ENCODE results near the gene CDYL.

Gene CDYL

DNA sequence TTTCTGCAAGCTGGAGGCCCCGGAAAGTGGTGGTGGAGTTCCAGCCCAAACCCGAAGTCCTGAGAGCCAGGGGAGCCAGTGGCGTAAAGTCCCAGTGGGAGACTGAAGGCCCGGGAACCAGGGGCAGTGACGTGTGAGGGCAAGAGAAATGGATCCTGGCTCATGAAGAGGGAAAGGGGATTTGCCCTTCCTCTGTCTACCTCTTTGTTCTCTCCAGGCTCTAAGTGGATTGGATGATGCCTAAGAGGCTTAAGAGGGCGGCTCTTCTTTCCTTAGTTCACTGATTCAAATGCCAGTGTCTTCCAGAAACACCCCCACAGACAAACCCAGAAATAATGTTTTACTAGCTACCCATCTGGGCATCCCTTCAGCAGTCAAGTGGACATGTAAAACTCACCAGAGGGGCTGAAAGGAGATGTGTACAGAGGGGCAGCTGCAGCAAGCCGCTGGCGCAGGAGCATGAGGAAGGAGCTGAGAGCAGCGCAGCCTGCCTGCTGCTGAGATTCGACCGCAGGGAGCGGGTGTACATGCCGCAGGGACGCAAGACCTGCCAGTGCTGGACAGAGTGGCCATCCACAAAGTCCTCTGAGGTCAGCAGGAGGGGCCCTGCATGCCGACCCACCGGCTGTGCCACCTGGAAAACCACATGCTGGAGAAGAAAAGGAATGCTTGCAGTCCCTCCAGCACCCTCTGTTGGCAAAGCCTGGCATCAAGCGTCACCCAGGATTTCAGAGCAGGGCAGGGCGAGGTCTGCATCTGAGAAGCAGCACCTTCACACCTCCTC is 29.5 kb downstream of the CDYL start:
- Histone ChIP-seq H3K4me1 (ENCODE audit: insufficient read depth, low read length) (peaks cover 2% of the 10 kb centered on the region; the same call in 1 of the 2 replicates), H3K9me3 (ENCODE audit: control insufficient read depth, insufficient read depth, low read length) (0 out of 2 replicates have a peak, but pooled peaks cover 3% of the 10 kb centered on the region), H3K9ac (ENCODE audit: low read depth, low read length) (no peak overlapping the region), H3K36me3 (ENCODE audit: insufficient read depth, low read length) (no peaks in the 10 kb centered on the region)

- no peaks in the 10 kb centered on the region for H3K36me3 ChIP-seq (ENCODE audit: insufficient read depth, low read length)
- H3K9ac ChIP-seq (ENCODE audit: low read depth, low read length) = no peak overlapping the region
Measured at GRCh38 chr6:4806337-4806725, 30.1 kb downstream of the CDYL start.

DNA sequence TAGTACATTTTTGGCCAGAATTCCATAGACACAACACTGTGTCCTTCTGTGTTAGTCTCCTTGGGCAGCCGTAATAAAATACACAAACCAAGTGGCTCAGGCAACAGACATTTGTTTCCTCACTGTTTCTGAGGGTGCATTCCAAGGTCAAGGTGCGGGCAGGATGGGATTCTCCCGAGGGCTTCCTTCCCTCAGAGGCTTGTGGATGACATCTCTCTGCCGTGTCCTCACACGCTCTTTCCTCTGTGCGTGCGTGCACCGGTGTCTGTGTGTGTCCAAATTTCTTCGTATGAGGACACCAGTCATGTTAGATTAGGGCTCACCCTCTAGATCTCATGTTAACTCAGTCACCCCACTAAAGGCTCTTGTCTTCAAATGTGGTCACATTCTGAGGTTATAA is 30.6 kb downstream of the CDYL start:
- peaks cover 3% of the 10 kb centered on the region; the same call in 1 of the 2 replicates for H3K4me1 ChIP-seq (ENCODE audit: insufficient read depth, low read length)
- 0 out of 2 replicates have a peak, but pooled peaks cover 3% of the 10 kb centered on the region for H3K9me3 ChIP-seq (ENCODE audit: control insufficient read depth, insufficient read depth, low read length)
- H3K9ac ChIP-seq (ENCODE audit: low read depth, low read length) = no peak overlapping the region
- no peaks in the 10 kb centered on the region for H3K36me3 ChIP-seq (ENCODE audit: insufficient read depth, low read length)

More at GRCh38 chr6:4806337-4806725, 30.1 kb downstream of the CDYL start:
- 0 out of 2 replicates have a peak, but pooled peaks cover 2% of the 10 kb centered on the region for H3K4me1 ChIP-seq (ENCODE audit: insufficient read depth, low read length)
- 0 out of 2 replicates have a peak, but pooled peaks cover 3% of the 10 kb centered on the region for H3K9me3 ChIP-seq (ENCODE audit: control insufficient read depth, insufficient read depth, low read length)

DNA sequence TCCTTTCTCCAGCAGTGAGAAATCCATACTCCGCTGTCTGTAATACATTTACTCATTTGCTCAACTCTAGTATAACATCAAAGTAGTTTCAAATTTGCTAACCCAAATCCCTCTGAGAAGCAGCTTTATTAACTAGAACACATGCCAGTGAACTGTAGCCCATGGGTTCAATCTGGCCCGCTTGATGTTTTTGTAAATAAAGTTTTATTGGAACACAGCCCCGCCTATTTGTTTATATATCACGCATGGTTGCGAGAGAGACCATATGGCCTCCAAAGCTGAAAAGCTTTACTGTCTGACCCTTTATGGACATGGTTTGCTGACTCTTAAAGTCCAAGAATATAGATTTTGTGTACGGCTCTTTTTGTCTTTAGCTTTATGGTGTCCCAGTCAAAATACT is 32.2 kb downstream of the CDYL start:
- Histone ChIP-seq H3K9ac (ENCODE audit: low read depth, low read length) (no peak overlapping the region), H3K4me1 (ENCODE audit: insufficient read depth, low read length) (peaks cover 9% of the 10 kb centered on the region), H3K9me3 (ENCODE audit: control insufficient read depth, insufficient read depth, low read length) (0 out of 2 replicates have a peak, but pooled peaks cover 3% of the 10 kb centered on the region), H3K36me3 (ENCODE audit: insufficient read depth, low read length) (no peaks in the 10 kb centered on the region)

DNA sequence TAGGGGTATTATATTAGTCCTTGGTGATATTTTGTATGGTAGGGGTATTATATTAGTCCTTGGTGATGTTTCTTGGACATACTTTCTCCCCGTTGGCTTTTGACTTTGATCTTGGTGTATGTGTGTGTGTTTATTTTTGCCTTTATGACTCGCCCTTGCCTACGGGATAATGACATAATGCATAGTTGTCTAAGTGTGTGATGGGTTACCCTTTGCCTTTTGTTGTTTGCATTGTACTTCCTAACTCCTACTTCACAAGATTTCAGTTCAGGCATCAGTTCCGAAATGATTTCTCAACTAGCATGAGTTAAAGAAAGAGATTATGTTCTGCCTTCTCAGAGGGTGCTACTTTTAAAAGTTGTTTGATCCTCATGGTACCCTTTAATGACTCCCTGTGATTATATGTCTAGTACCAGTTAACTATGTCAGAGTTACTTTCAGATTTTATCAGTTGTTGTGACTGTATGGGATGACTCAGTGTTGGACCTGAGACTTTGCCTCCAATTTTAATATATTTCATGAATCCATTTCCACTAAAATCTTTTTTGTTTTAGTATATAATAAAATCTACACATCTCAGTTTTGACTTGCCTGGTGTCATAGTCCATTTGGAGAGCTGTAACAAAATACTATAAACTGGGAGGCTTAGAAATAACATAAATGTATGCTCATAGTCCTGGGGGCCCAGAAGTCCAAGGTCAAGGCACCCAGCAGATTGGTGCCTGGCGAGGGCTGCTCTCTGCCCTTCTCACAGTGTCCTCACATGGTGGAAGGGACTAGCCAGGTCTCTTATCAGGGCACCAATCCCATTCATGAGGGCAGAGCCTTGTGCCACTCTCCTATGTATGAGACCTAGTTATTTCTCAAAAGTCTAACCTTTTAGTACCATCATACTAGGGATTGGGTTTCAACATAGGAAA is 34.1 kb downstream of the CDYL start:
- Histone ChIP-seq H3K9ac (ENCODE audit: low read depth, low read length) (no peak overlapping the region), H3K4me1 (ENCODE audit: insufficient read depth, low read length) (peaks cover 9% of the 10 kb centered on the region), H3K36me3 (ENCODE audit: insufficient read depth, low read length) (no peaks in the 10 kb centered on the region)

DNA sequence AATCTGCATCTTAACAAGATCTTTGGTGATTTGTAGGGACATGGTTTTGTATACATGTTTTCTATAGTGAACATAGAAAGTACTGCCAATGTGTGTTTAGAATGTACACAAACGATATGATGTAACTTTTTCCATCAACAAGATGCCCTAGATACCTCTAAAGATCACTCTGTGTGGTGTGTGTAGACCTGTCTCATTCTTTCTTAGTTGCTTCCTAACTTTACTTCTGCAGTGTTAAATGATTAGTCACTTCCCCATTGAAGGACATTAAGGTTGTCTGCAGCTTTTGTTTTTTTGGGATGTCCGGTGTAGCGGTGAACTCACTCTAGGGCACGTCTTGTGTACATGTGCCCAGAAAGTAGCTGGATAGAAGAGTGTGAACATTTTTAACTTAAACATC is 35.9 kb downstream of the CDYL start:
- H3K36me3 ChIP-seq (ENCODE audit: insufficient read depth, low read length) = no peaks in the 10 kb centered on the region
- H3K9ac ChIP-seq (ENCODE audit: low read depth, low read length) = no peak overlapping the region
- H3K4me1 ChIP-seq (ENCODE audit: insufficient read depth, low read length) = peaks cover 9% of the 10 kb centered on the region
- H3K9me3 ChIP-seq (ENCODE audit: control insufficient read depth, insufficient read depth, low read length) = 0 out of 2 replicates have a peak, but pooled peaks cover 3% of the 10 kb centered on the region

More for the DNA sequence above, 34.1 kb downstream of the CDYL start:
- H3K9me3 ChIP-seq (ENCODE audit: control insufficient read depth, insufficient read depth, low read length) = 0 out of 2 replicates have a peak, but pooled peaks cover 3% of the 10 kb centered on the region

- 0 out of 2 replicates have a peak, but pooled peaks cover 3% of the 10 kb centered on the region for H3K9me3 ChIP-seq (ENCODE audit: control insufficient read depth, insufficient read depth, low read length)
- peaks cover 9% of the 10 kb centered on the region for H3K4me1 ChIP-seq (ENCODE audit: insufficient read depth, low read length)
Measured at GRCh38 chr6:4813055-4813454, 36.9 kb downstream of the CDYL start.

GRCh38 chr6:4814212-4814611 is 38.0 kb downstream of the CDYL start:
- Histone ChIP-seq H3K36me3 (ENCODE audit: insufficient read depth, low read length) (no peaks in the 10 kb centered on the region), H3K4me1 (ENCODE audit: insufficient read depth, low read length) (peaks cover 9% of the 10 kb centered on the region), H3K9me3 (ENCODE audit: control insufficient read depth, insufficient read depth, low read length) (no peaks in the 10 kb centered on the region), H3K9ac (ENCODE audit: low read depth, low read length) (no peak overlapping the region)

More at GRCh38 chr6:4813055-4813454, 36.9 kb downstream of the CDYL start:
- no peaks in the 10 kb centered on the region for H3K36me3 ChIP-seq (ENCODE audit: insufficient read depth, low read length)
- H3K9ac ChIP-seq (ENCODE audit: low read depth, low read length) = no peak overlapping the region

GRCh38 chr6:4814987-4815386 is 38.8 kb downstream of the CDYL start:
- Histone ChIP-seq H3K9me3 (ENCODE audit: control insufficient read depth, insufficient read depth, low read length) (no peaks in the 10 kb centered on the region), H3K36me3 (ENCODE audit: insufficient read depth, low read length) (no peaks in the 10 kb centered on the region), H3K9ac (ENCODE audit: low read depth, low read length) (no peak overlapping the region), H3K4me1 (ENCODE audit: insufficient read depth, low read length) (peaks cover 9% of the 10 kb centered on the region)

DNA sequence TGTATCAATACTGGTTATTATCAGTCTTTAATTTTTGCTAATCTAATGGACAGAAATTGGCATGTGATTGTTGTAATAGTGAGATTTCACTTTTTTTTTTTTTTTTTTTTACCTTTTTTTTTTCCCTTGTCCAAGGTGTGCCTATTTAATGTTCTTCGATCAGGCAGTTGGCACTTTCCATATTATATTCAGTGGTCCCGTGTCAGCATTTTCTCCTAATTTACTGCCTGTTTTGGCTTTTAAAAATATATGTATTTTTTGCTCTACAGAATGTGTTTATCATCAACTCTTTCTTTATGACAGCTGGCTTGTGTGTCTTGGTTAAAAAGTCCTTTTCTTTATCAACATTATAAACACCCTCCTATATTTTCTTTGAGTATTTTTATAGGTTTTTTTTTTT is 39.4 kb downstream of the CDYL start:
- H3K4me1 ChIP-seq (ENCODE audit: insufficient read depth, low read length) = peaks cover 9% of the 10 kb centered on the region
- no peaks in the 10 kb centered on the region for H3K9me3 ChIP-seq (ENCODE audit: control insufficient read depth, insufficient read depth, low read length)
- H3K9ac ChIP-seq (ENCODE audit: low read depth, low read length) = no peak overlapping the region
- H3K36me3 ChIP-seq (ENCODE audit: insufficient read depth, low read length) = no peaks in the 10 kb centered on the region

GRCh38 chr6:4816904-4817303 is 40.7 kb downstream of the CDYL start:
- Histone ChIP-seq H3K9me3 (ENCODE audit: control insufficient read depth, insufficient read depth, low read length) (no peaks in the 10 kb centered on the region), H3K4me1 (ENCODE audit: insufficient read depth, low read length) (peaks cover 4% of the 10 kb centered on the region), H3K36me3 (ENCODE audit: insufficient read depth, low read length) (no peaks in the 10 kb centered on the region), H3K9ac (ENCODE audit: low read depth, low read length) (no peak overlapping the region)

DNA sequence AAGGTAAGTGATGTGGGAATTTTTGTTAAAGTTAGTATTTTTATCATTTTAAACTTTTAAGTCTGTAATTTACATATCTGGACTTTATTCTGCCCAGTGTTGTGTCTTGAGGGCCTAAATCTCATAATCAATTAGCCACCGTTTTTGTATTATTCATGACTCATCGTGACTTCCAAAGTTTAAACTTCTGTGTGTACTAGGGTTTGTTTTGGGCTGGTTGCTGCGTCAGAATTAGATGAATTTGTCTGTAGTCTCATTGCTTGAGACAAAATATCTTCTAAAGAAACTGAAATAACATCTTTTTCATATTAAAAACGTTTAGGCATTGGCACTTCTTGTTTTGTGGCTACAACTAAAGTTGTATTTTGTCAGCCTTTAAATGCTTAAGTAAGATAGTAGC is 41.3 kb downstream of the CDYL start:
- Histone ChIP-seq H3K36me3 (ENCODE audit: insufficient read depth, low read length) (no peaks in the 10 kb centered on the region), H3K4me1 (ENCODE audit: insufficient read depth, low read length) (no peaks in the 10 kb centered on the region)

DNA sequence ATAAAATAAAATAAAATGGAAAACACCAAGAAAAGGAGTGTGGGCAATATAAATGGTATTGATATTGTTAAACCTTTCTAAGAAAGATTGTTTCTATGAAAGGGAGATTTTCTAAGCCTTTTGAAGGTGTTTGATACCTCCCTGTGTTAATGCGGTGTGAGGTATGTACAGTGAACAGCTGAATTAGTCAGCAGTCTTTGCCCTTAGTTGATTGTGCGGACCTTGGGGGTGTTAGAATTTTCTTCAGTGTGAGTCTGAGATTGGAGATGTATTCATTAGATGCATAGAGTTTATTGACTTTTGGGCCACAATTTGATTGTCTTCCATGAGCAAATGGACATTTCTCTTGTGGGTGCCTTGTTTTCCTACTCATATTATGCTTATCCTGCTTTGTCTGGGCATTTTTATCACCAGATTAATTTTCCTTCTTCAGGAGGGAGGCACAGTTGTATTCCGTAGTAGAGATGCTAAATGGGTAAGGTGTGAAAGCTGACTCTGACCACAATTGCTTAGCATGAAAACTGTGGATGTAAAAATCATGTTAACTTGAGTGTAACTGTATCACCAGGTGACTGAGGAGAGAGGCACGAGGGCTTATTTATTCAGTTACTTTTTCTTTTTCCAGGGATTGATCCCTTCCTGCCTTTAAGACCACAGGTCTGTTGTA is 42.2 kb downstream of the CDYL start:
- Histone ChIP-seq H3K9ac (ENCODE audit: low read depth, low read length) (no peak overlapping the region), H3K9me3 (ENCODE audit: control insufficient read depth, insufficient read depth, low read length) (no peaks in the 10 kb centered on the region), H3K36me3 (ENCODE audit: insufficient read depth, low read length) (no peaks in the 10 kb centered on the region), H3K4me1 (ENCODE audit: insufficient read depth, low read length) (no peaks in the 10 kb centered on the region)

More for the DNA sequence above, 41.3 kb downstream of the CDYL start:
- Histone ChIP-seq H3K9ac (ENCODE audit: low read depth, low read length) (no peak overlapping the region), H3K9me3 (ENCODE audit: control insufficient read depth, insufficient read depth, low read length) (no peaks in the 10 kb centered on the region)

GRCh38 chr6:4819706-4820283 is 43.6 kb downstream of the CDYL start:
- no peaks in the 10 kb centered on the region for H3K4me1 ChIP-seq (ENCODE audit: insufficient read depth, low read length)
- H3K9me3 ChIP-seq (ENCODE audit: control insufficient read depth, insufficient read depth, low read length) = no peaks in the 10 kb centered on the region
- H3K9ac ChIP-seq (ENCODE audit: low read depth, low read length) = no peak overlapping the region
- no peaks in the 10 kb centered on the region for H3K36me3 ChIP-seq (ENCODE audit: insufficient read depth, low read length)
